Measurements from ENCODE around the gene UGT1A10. TPM values are rescaled to one million over a fixed set of nuclear protein-coding genes. Genes with fewer than 3 reads are reported as not detected.
"Not testable (repeated sequence)": the region's sequence is repeated elsewhere in the genome, so short reads cannot be mapped to it uniquely, and the experiment has no call there.

Gene UGT1A10
- total RNA-seq, 1 experiment from 2014 or later, result not detected

- Histone ChIP-seq H3K27ac (no peak within 1 kb of the TSS), H3K9me3 (replicated peaks) (no peaks in the 10 kb centered on the region), H3K36me3 (no peaks in the 10 kb centered on the region), H3K4me1 (no peaks in the 10 kb centered on the region), H3K4me3 (no peak within 1 kb of the TSS), H3K27me3 (peaks cover 8% of the 10 kb centered on the region; the same call in 1 of the 2 replicates)
- DNase-seq, result no peak
These were observed 82.3 kb downstream of the UGT1A10 start, which contains the start of gene UGT1A4 for GRCh38 chr2:233718552-233718951. Gene UGT1A4 (plus strand): TSS chr2:233718736. CDS start chr2:233718821, 85 bp downstream.

- Histone ChIP-seq H3K36me3 (no peaks in the 10 kb centered on the region), H3K4me3 (no peak within 1 kb of the TSS), H3K4me1 (no peaks in the 10 kb centered on the region), H3K9me3 (replicated peaks) (peaks cover 6% of the 10 kb centered on the region; the same call in 1 of the 2 replicates), H3K27me3 (no peaks in the 10 kb centered on the region), H3K27ac (no peak within 1 kb of the TSS)
- no peak for DNase-seq
These were observed 92.6 kb downstream of the UGT1A10 start, which contains the start of gene UGT1A3 for GRCh38 chr2:233728723-233729301. Gene UGT1A3 (plus strand): TSS chr2:233729042. CDS start chr2:233729127, 85 bp downstream.

DNA sequence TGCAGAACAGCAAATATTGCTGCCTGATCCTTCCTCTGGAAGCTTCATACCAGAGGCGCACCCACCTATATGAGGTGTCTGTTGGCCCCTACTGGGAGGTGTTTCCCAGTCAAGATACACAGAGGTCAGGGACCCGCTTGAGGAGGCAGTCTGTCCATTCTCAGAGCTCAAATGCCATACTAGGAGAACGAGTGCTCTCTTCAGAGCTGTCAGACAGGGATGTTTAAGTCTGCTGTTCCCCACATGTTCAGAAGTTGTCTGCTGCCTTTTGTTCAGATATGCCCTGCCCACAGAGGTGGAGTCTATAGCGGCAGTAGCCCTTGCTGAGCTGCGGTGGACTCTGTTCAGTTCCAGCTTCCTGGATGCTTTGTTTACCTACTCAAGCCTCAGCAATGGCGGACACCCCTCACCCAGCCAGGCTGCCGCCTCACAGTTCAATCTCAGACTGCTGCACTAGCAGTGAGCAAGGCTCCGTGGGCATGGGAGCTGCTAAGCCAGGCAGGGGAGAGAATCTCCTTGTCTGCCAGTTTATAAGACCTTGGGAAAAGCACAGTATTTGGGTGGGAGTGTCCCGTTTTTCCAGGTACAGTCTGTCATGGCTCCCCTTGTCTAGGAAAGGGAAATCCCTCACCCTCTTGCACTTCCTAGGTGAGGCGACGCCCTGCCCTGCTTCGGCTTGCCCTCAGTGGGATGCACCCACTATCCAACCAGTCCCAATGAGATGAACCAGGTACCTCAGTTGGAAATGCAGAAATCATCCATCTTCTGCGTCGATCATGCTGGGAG lies 100.8 kb downstream of the UGT1A10 start:
- not testable (repeated sequence) for H3K27ac ChIP-seq; H3K4me3 ChIP-seq; H3K36me3 ChIP-seq; H3K27me3 ChIP-seq; H3K4me1 ChIP-seq; DNase-seq; H3K9me3 ChIP-seq (replicated peaks)

- no peak for DNase-seq
- no peak overlapping the region for H3K27ac ChIP-seq
These were observed 104.6 kb downstream of the UGT1A10 start for GRCh38 chr2:233740870-233741269.

GRCh38 chr2:233743464-233744259 lies 107.4 kb downstream of the UGT1A10 start:
- Histone ChIP-seq H3K4me3 (no peak overlapping the region), H3K27ac (no peak overlapping the region), H3K27me3 (no peaks in the 10 kb centered on the region), H3K36me3 (no peaks in the 10 kb centered on the region), H3K9me3 (replicated peaks) (no peaks in the 10 kb centered on the region; the same call in 1 of the 2 replicates), H3K4me1 (peaks cover 6% of the 10 kb centered on the region; the same call in 1 of the 2 replicates)
- no peak for DNase-seq

More at GRCh38 chr2:233740870-233741269, 104.6 kb downstream of the UGT1A10 start:
- Histone ChIP-seq H3K4me1 (no peaks in the 10 kb centered on the region; the same call in 1 of the 2 replicates), H3K36me3 (no peaks in the 10 kb centered on the region), H3K9me3 (replicated peaks) (no peaks in the 10 kb centered on the region), H3K27me3 (no peaks in the 10 kb centered on the region), H3K4me3 (no peak overlapping the region)

GRCh38 chr2:233745073-233745755 lies 109.0 kb downstream of the UGT1A10 start:
- H3K4me3 ChIP-seq, result no peak overlapping the region
- DNase-seq, result no peak

GRCh38 chr2:233745838-233746237 lies 109.6 kb downstream of the UGT1A10 start:
- not testable (repeated sequence) for H3K27ac ChIP-seq; DNase-seq; H3K4me3 ChIP-seq; H3K4me1 ChIP-seq; H3K36me3 ChIP-seq; H3K27me3 ChIP-seq; H3K9me3 ChIP-seq (replicated peaks)

More at GRCh38 chr2:233745073-233745755, 109.0 kb downstream of the UGT1A10 start:
- Histone ChIP-seq H3K27me3 (no peaks in the 10 kb centered on the region), H3K27ac (no peak overlapping the region), H3K36me3 (no peaks in the 10 kb centered on the region), H3K9me3 (replicated peaks) (no peaks in the 10 kb centered on the region; the same call in none of the 2 replicates), H3K4me1 (peaks cover 6% of the 10 kb centered on the region; the same call in 1 of the 2 replicates)

DNA sequence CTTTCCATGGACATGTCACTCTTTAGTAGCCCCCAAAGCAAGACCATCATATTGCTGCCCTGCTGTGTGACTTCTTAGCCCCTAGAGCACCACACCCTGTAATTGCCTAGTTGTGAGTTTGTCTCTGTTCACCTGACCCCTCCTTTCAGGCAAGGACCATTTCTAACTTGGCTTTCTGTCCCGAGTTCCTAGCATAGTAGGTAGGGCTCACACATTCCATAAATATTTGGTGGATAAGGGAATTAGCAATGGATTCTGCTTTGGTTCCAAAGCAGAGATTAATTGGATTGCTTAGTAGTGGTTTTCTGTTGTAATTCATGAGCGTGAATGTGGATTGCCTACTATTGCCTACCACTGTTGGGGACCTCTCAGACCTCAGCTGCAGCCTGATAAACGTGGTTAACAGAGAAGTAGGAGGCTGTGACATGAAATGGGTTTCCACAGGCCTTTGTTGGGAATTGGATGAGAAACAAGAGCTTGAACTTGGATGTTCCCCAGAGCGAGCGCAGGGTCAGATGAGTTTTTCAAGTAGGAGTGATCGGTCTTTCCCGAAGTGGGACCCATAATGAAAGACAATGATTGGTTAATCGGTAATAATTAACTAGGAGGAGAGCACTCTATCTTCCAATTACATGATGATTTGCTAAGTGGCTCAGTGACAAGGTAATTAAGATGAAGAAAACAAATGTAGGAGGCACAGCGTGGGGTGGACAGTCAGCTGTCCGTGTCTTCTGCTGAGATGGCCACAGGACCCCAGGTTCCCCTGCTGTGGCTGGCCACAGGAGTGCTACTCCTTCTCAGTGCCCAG lies 110.4 kb downstream of the UGT1A10 start:
- Histone ChIP-seq H3K27me3 (no peaks in the 10 kb centered on the region), H3K4me3 (no peak overlapping the region), H3K4me1 (peaks cover 6% of the 10 kb centered on the region; the same call in 1 of the 2 replicates), H3K27ac (no peak overlapping the region), H3K36me3 (no peaks in the 10 kb centered on the region), H3K9me3 (replicated peaks) (peaks cover 5% of the 10 kb centered on the region)
- DNase-seq, result no peak

GRCh38 chr2:233747283-233747544 lies 111.0 kb downstream of the UGT1A10 start:
- peaks cover 5% of the 10 kb centered on the region for H3K9me3 ChIP-seq (replicated peaks)

GRCh38 chr2:233750689-233751088 lies 114.4 kb downstream of the UGT1A10 start:
- not testable (repeated sequence) for H3K4me1 ChIP-seq; DNase-seq; H3K36me3 ChIP-seq; H3K27ac ChIP-seq; H3K27me3 ChIP-seq; H3K9me3 ChIP-seq (replicated peaks); H3K4me3 ChIP-seq

More at GRCh38 chr2:233747283-233747544, 111.0 kb downstream of the UGT1A10 start:
- H3K36me3 ChIP-seq, result no peaks in the 10 kb centered on the region
- H3K27me3 ChIP-seq, result no peaks in the 10 kb centered on the region
- no peak for DNase-seq
- no peak overlapping the region for H3K4me3 ChIP-seq
- peaks cover 6% of the 10 kb centered on the region; the same call in 1 of the 2 replicates for H3K4me1 ChIP-seq
- H3K27ac ChIP-seq, result no peak overlapping the region

DNA sequence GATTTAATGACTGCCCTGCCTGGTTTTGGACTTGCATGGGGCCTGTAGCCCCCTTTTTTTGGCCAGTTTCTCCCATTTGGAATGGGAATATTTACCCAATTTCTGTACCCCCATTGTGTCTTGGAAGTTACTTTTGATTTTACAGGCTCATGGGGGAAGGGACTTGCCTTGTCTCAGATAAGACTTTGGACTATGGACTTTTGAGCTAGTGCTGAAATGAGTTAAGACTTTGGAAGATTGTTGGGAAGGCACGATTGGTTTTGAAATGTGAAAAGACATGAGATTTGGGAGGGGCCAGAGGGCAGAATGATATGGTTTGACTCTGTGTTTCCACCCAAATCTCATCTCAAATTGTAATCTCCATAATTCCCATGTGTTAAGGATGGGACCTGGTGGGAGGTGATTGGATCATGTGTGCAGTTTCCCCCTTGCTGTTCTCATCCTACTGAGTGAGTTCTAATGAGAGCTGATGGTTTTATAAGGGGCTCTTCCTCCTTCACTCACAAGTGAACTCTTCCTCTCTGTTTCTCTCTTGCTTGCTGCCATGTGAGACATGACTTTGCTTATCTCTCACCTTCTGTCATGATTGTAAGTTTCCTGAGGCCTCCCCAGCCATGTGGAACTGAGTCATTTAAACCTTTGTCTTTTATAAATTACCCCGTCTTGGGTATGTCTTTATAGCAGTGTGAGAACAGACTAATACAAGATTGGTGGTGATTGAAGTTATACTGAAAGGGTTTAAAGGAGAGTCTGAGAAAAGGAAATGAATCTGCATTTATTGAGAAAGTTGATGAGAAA lies 115.2 kb downstream of the UGT1A10 start:
- not testable (repeated sequence) for DNase-seq; H3K36me3 ChIP-seq; H3K27ac ChIP-seq; H3K9me3 ChIP-seq (replicated peaks); H3K27me3 ChIP-seq; H3K4me1 ChIP-seq; H3K4me3 ChIP-seq

DNA sequence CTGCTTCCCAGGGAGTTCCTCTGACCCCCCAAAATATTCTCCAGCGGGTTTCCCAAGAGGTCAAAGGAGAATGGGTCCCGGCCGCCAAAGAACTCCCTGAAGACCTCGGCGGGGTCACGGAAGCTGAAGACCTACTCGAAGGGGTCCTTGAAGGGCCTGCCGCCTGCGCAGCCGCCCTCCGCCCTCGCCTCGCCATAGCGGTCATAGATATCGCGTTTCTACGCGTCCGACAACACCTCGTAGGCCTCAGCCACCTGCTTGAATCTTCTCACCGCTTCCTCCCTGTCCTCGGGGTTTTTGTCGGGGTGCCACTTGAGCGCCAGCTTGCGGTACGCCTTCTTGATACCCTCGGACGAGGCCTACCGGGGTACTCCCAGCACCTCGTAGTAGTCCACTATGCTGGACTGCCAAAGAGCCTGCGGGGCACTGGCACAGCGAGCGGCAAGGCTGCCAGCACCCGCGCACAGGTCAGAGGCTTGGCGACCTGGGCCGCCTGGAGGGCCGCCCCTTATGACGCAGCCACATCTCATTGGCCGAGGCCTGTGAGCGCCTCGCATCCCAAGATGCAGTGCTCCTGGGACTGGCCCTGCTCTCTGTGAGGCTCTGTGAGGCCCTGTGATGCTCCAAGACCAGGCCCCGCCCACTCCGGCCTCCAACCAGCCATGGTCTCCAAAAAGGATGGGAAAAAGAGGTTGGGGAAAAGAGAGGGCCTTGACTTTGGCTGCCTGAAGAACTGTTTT lies 118.8 kb downstream of the UGT1A10 start:
- H3K4me3 ChIP-seq, result no peak overlapping the region
- H3K27me3 ChIP-seq, result no peaks in the 10 kb centered on the region
- H3K36me3 ChIP-seq, result no peaks in the 10 kb centered on the region
- H3K9me3 ChIP-seq (replicated peaks), result peaks cover 5% of the 10 kb centered on the region; the same call in 1 of the 2 replicates
- no peak overlapping the region for H3K27ac ChIP-seq
- DNase-seq, result no peak
- H3K4me1 ChIP-seq, result no peaks in the 10 kb centered on the region
